Neural cell (in vitro differentiated cells): Measurements from ENCODE around the gene CCIN. TPM values are rescaled to one million over a fixed set of nuclear protein-coding genes. Genes with fewer than 3 reads are reported as not detected.

Experiments
- H2AFZ ChIP-seq: fragments of 200-600, 300-800 bp; sonication (generic), shearing (Covaris generic); 2 replicates; pipeline ENCODE4 v1.6.0; 2014; ENCODE audit warnings: low read depth, mild to moderate bottlenecking, antibody characterized with exemption, low read length, moderate library complexity
- H3F3A ChIP-seq: fragments of 200-600 bp; shearing (Covaris generic); 2 replicates; pipeline ENCODE4 v1.6.1; 2016; ENCODE audit warnings: mild to moderate bottlenecking, moderate library complexity, mixed read lengths, antibody characterized with exemption, low read length; ENCODE audit not compliant: insufficient read depth, poor library complexity, severe bottlenecking
- H3K27ac ChIP-seq: fragments of 200-600, 300-800 bp; sonication (generic), shearing (Covaris generic); 2 replicates; pipeline ENCODE4 v1.5.1; 2014; ENCODE audit warnings: mild to moderate bottlenecking, low read length, moderate library complexity
- H3K27me3 ChIP-seq: fragments of 300-800, 200-600 bp; sonication (generic), shearing (Covaris generic); 2 replicates; pipeline ENCODE4 v1.6.0; 2014; ENCODE audit warnings: mild to moderate bottlenecking, low read depth, low read length, moderate library complexity; ENCODE audit not compliant: insufficient read depth
- H3K36me3 ChIP-seq: fragments of 300-800, 200-600 bp; sonication (generic), shearing (Covaris generic); 2 replicates; pipeline ENCODE4 v1.5.1; 2014; ENCODE audit warnings: mild to moderate bottlenecking, antibody characterized with exemption, low read length, moderate library complexity; ENCODE audit not compliant: insufficient read depth
- H3K4me2 ChIP-seq: fragments of 300-800, 200-600 bp; sonication (generic), shearing (Covaris generic); 2 replicates; pipeline ENCODE4 v1.6.0; 2014; ENCODE audit warnings: mild to moderate bottlenecking, low read length
- H3K4me3 ChIP-seq: fragments of 300-800, 200-600 bp; sonication (generic), shearing (Covaris generic); 2 replicates; pipeline ENCODE4 v1.5.1; 2014; ENCODE audit warnings: mild to moderate bottlenecking, low read length, moderate library complexity
- H3K79me2 ChIP-seq: fragments of 200-600 bp; shearing (Covaris generic); replicated peaks from 2 replicates; pipeline ENCODE4 v1.6.0; 2014; ENCODE audit warnings: mild to moderate bottlenecking, low read length, moderate library complexity; ENCODE audit not compliant: insufficient read depth
- H3K9ac ChIP-seq: fragments of 300-800, 200-600 bp; sonication (generic), shearing (Covaris generic); 2 replicates; pipeline ENCODE4 v1.6.1; 2016; ENCODE audit warnings: mild to moderate bottlenecking, low read length, mixed read lengths
- H3K9me2 ChIP-seq: fragments of 200-600 bp; shearing (Covaris generic); 2 replicates; pipeline ENCODE4 v1.6.1; 2016; ENCODE audit warnings: mild to moderate bottlenecking, low read length, mixed read lengths; ENCODE audit not compliant: insufficient read depth
- H3K9me3 ChIP-seq: fragments of 200-600, 300-800 bp; sonication (generic), shearing (Covaris generic); 2 replicates; pipeline ENCODE4 v1.6.1; 2016; ENCODE audit warnings: mild to moderate bottlenecking, mixed run types, low read length, moderate library complexity, mixed read lengths
- H4K20me1 ChIP-seq: fragments of 200-600 bp; shearing (Covaris generic); 2 replicates; pipeline ENCODE4 v1.6.1; 2016; ENCODE audit warnings: mild to moderate bottlenecking, mixed run types; ENCODE audit not compliant: insufficient read depth
- EP300 ChIP-seq: fragments of 450-650 bp; conservative IDR thresholded peaks from 2 replicates; pipeline ENCODE4 v1.6.1; 2014; ENCODE audit warnings: antibody characterized with exemption, mild to moderate bottlenecking, moderate library complexity; ENCODE audit not compliant: poor library complexity, severe bottlenecking
- EZH2 ChIP-seq: fragments of 200-600, 300-800 bp; shearing (Covaris generic), sonication (generic); IDR thresholded peaks from 2 replicates; pipeline ENCODE4 v1.6.1; 2014; ENCODE audit warnings: antibody characterized with exemption, low read length, borderline replicate concordance, mild to moderate bottlenecking; ENCODE audit not compliant: insufficient read depth, poor library complexity, severe bottlenecking
- MXI1 ChIP-seq: fragments of 450-650 bp; conservative IDR thresholded peaks from 2 replicates; pipeline ENCODE4 v1.6.1; 2014; ENCODE audit warnings: antibody characterized with exemption, mild to moderate bottlenecking; ENCODE audit not compliant: poor library complexity, severe bottlenecking
- POLR2AphosphoS5 ChIP-seq: IDR thresholded peaks from 2 replicates; pipeline ENCODE4 v1.6.1; 2012
- RAD21 ChIP-seq: fragments of 450-650 bp; conservative IDR thresholded peaks from 2 replicates; pipeline ENCODE4 v1.6.1; 2014; ENCODE audit warnings: antibody characterized with exemption, mild to moderate bottlenecking, moderate library complexity
- SMC3 ChIP-seq: fragments of 450-650 bp; conservative IDR thresholded peaks from 2 replicates; pipeline ENCODE4 v1.6.1; 2014; ENCODE audit warnings: antibody characterized with exemption, mild to moderate bottlenecking, moderate library complexity; ENCODE audit not compliant: poor library complexity
- TAF1 ChIP-seq: IDR thresholded peaks from 2 replicates; pipeline ENCODE4 v1.6.1; 2012; ENCODE audit warnings: low read depth
- polyA plus RNA-seq: library from polyadenylated mRNA; depleted of rRNA; stranded (reverse); fragments of >200 nt; gene quantifications from 2 replicates; pipeline ENCODE4 v1.2.3, GENCODE V29; 2014
- TF ChIP-seq, protein P1 (sequence below): fragments of 450-650 bp; IDR thresholded peaks from 2 replicates; pipeline ENCODE4 v1.5.1; 2014; ENCODE audit warnings: antibody characterized with exemption, mild to moderate bottlenecking, moderate library complexity; ENCODE audit not compliant: poor library complexity, severe bottlenecking
- TF ChIP-seq, protein P2 (sequence below): IDR thresholded peaks from 2 replicates; pipeline ENCODE4 v1.6.1; 2012; ENCODE audit warnings: borderline replicate concordance

Gene CCIN
- polyA plus RNA-seq, 1 donor from 2014 or later = not detected

DNA sequence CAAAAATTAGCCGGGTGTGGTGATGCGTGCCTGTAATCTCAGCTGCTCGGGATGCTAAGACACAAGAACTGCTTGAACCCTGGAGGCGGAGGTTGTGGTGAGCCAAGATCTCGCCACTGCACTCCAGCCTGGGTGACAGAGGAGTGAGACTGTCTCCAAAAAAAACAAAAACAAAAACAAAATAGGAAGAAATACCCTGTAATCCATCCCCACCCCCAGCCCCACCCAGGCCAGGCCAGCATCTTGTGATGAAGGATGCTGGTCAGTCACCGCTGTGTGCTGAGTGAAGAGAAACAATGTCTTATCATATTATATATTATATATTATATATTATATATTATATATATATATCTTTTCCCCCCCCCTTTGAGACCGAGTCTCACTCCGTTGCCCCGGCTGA lies 15.4 kb upstream of the CCIN start:
- Histone ChIP-seq H3K9me3 (no peaks in the 10 kb centered on the region), H3F3A (no peaks in the 10 kb centered on the region), H3K4me3 (no peak overlapping the region), H3K9me2 (no peaks in the 10 kb centered on the region), H3K79me2 (no peaks in the 10 kb centered on the region), H3K27me3 (no peaks in the 10 kb centered on the region), H4K20me1 (no peaks in the 10 kb centered on the region), H3K4me2 (no peak overlapping the region), H3K27ac (peak overlapping the region; percentile 81), H2AFZ (no peak overlapping the region), H3K36me3 (no peaks in the 10 kb centered on the region), H3K9ac (peak overlapping the region; percentile 55)
- TF ChIP-seq SMC3 (no peak), MXI1 (no peak), POLR2AphosphoS5 (no peak), EZH2 (no peak), RAD21 (no peak), EP300 (no peak), TAF1 (no peak)
- TF ChIP-seq, protein P1, sequence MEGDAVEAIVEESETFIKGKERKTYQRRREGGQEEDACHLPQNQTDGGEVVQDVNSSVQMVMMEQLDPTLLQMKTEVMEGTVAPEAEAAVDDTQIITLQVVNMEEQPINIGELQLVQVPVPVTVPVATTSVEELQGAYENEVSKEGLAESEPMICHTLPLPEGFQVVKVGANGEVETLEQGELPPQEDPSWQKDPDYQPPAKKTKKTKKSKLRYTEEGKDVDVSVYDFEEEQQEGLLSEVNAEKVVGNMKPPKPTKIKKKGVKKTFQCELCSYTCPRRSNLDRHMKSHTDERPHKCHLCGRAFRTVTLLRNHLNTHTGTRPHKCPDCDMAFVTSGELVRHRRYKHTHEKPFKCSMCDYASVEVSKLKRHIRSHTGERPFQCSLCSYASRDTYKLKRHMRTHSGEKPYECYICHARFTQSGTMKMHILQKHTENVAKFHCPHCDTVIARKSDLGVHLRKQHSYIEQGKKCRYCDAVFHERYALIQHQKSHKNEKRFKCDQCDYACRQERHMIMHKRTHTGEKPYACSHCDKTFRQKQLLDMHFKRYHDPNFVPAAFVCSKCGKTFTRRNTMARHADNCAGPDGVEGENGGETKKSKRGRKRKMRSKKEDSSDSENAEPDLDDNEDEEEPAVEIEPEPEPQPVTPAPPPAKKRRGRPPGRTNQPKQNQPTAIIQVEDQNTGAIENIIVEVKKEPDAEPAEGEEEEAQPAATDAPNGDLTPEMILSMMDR = no peak
- TF ChIP-seq, protein P2, sequence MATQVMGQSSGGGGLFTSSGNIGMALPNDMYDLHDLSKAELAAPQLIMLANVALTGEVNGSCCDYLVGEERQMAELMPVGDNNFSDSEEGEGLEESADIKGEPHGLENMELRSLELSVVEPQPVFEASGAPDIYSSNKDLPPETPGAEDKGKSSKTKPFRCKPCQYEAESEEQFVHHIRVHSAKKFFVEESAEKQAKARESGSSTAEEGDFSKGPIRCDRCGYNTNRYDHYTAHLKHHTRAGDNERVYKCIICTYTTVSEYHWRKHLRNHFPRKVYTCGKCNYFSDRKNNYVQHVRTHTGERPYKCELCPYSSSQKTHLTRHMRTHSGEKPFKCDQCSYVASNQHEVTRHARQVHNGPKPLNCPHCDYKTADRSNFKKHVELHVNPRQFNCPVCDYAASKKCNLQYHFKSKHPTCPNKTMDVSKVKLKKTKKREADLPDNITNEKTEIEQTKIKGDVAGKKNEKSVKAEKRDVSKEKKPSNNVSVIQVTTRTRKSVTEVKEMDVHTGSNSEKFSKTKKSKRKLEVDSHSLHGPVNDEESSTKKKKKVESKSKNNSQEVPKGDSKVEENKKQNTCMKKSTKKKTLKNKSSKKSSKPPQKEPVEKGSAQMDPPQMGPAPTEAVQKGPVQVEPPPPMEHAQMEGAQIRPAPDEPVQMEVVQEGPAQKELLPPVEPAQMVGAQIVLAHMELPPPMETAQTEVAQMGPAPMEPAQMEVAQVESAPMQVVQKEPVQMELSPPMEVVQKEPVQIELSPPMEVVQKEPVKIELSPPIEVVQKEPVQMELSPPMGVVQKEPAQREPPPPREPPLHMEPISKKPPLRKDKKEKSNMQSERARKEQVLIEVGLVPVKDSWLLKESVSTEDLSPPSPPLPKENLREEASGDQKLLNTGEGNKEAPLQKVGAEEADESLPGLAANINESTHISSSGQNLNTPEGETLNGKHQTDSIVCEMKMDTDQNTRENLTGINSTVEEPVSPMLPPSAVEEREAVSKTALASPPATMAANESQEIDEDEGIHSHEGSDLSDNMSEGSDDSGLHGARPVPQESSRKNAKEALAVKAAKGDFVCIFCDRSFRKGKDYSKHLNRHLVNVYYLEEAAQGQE = no peak

DNA sequence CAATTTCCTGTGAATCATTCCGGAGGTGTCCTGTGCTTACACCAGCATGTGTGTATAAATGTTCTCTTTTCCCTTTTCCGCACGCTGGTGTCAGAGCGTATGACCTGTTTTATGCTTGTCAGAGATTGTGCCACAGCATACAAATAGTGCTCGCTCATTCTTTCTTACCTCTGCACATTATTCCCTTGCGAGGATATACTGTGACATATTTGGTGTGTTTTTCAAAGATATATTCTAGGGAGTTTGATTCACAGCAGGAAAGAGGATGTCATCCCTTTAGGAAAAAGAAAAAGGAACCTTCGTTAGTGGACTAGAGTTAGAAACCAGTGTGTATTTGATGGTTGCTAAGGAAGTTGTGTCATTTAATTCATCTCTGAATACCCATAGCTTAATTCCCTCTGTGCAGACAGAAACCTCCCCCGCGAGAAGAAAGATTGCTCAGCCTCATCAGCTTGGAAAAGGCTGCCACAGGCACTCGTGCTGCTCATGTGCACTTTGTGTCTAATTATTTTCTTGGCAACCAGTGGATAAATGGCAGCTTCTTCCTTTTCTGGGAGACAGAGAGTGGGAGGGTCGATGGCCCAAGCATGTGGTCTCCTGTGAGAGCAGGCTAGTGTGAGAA lies 14.7 kb upstream of the CCIN start:
- Histone ChIP-seq H3K9me2 (no peaks in the 10 kb centered on the region), H4K20me1 (no peaks in the 10 kb centered on the region), H3K36me3 (no peaks in the 10 kb centered on the region), H3F3A (no peaks in the 10 kb centered on the region), H3K79me2 (no peaks in the 10 kb centered on the region), H2AFZ (no peak overlapping the region), H3K4me3 (peak overlapping the region; percentile 56), H3K4me2 (peak overlapping the region; percentile 40), H3K9me3 (no peaks in the 10 kb centered on the region), H3K27ac (peak overlapping the region; percentile 81), H3K27me3 (no peaks in the 10 kb centered on the region), H3K9ac (peak overlapping the region; percentile 55)
- TF ChIP-seq TAF1 (no peak), MXI1 (peak; percentile 69), POLR2AphosphoS5 (peak; percentile 55), EP300 (peak; percentile 66), SMC3 (peak; percentile 28), EZH2 (no peak), RAD21 (no peak)
- TF ChIP-seq, protein P1 = no peak
- TF ChIP-seq, protein P2 = peak; percentile 83
